NCI-H2107 treated with DMSO at 0.1 percent for 48 hours (cell line): ENCODE results near the gene PLXNB3.
A peak's percentile ranks its signal among the peaks of the same experiment; 100 is the strongest.
"Not testable (repeated sequence)": the region's sequence is repeated elsewhere in the genome, so short reads cannot be mapped to it uniquely, and the experiment has no call there.

Experiments used
- DNase-seq: peaks from one replicate; lab custom pipeline; 2025; ENCODE audit not compliant: unreplicated experiment; lab: John Stamatoyannopoulos, UW

Gene PLXNB3

DNA sequence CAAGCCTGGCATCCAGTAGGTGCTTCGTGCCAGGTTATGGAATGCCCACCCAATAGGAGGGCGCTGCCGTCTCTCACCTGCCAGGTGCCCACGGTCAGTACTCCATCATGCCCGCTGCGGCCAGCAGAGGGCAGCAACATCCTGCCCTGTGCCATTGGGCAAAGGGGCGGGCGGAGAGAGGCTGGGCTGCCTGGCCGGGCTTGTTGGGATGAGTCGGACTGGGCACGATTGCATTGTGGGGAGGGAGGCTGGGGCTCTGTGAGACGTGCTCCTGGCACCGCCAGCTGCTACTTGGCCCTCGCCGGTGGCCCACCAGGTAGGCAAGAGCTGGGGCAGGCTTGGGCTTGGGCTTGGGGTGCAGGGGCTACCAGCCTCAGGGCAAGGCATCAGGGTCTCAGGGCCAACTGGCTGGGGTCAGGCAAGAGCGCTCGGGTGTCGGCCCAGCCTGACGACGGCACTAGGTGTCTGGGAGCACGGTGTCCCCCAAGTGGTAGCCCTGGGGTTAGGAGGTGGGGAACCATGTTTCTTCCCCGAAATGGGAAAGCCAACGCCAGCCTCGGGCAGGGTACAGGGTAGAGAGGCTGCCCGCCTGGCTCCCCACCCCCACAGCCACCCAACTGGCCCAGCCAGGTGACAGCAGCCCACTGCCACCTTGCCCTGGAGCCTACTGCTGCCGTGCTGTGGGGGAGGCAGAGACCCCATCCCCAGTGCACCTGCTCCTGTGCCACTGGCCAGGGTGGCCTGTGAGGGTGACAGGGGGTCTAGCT lies at the start of gene PLXNB3:
TSS of gene PLXNB3 (plus strand) at position 261 of the 767 bp plus-strand sequence. CDS start 1,287 bp downstream, outside the sequence.
- peak; percentile 83 for DNase-seq

DNA sequence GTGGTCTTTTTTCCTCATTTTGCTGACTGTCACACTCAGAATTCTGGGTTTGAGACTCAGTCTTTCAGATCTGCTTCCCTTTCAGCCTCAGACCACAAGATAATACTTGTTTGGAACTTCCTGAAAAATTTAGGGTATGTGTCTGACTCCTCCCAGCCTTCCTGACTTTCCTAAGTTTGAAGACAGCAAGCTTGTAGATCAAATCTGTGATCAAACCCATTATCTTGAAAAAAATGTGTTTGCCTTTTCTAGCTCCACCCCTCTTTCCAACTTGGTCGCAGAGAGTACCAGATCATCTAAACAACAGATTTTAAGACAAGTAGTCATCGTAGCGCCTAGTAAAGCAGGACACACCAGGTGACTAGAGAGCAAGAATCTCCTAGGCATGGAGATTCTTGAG lies 49.8 kb upstream of the PLXNB3 start:
- DNase-seq, result no peak

DNA sequence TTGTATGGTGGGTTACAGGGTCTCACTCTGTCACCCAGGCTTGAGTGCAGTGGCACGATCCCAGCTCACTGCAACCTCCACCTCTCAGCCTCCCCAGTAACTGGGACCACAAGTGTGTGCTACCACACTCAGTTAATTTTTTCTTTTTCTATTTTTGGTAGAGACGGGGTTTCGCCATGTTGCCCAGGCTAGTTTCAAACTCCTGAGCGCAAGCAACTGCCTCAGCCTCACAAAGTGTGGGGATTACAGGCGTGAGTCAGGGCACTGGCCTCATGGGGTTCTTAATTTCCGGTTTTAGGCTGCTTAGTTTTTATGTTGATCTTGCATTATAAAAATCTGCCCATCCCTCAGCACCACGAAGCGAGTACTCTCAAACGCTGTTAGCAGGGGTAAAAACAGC lies 46.6 kb upstream of the PLXNB3 start:
- no peak for DNase-seq

DNA sequence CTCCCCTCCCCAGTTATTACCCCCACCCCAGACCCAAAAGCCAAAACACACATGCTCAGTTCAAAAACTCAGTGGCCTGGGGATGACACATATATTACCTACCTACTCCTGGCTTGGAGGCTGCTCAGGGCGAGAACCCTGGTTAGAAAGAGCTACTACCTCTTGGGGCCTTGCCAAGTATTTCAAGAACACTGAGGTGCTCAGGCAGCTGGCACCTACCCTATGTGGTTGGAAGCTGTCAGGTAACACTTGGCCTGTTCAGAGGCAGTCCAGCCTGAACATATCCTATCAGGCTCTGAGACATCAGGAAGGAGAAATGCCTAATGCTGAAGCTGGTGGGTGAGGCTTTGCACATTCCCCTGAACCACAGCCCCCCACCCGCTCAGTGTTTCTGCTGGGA lies 44.8 kb upstream of the PLXNB3 start:
- no peak for DNase-seq

DNA sequence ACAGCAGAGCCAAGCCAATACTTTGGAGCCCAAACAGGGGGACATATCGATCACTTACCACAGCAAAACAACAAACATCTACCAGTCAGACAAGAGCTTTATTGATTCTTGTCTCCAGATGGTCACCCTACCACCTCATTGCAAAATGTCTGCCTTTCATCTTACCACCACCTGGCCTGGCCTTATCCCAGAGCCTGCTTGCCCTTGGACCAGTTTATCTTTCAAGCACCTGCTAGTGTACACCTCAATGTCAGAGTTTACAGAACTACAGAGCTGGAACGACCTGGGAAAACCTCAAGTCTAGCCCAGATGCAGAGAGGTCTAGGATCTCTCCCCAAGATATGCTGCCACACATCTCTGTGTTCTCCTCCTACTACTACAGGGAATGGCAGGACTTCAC lies 44.3 kb upstream of the PLXNB3 start:
- no peak for DNase-seq

DNA sequence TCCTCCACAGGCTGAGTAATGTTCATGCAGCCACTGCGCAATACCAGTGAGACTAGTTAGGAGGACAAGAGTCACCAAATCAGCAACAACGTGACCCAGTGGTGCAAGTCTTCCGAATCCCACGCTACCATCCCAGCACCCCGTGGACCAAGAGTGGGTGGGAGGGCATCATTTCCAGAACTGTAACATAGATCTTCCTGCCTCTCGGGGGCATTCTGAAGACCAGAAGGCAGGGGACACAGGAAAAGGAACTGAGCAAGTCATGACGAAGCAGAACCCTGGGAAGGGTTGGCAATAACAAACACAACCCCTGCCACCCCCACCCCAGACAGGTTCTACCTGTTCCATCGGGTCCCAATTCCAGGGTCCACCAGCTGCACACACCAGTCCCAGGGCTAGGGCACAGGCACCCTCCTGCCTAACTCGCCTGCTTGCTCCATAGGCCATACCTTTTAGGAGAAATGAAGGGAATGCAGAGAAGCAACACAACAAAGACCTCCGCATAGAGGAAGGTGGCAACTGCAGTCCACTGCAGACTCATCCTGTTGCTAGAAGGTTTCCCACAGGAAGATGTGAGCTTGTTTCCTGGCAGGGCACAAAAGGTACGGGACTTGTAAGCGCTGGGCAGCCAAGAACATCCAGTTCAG lies 41.2 kb upstream of the PLXNB3 start:
- no peak for DNase-seq

DNA sequence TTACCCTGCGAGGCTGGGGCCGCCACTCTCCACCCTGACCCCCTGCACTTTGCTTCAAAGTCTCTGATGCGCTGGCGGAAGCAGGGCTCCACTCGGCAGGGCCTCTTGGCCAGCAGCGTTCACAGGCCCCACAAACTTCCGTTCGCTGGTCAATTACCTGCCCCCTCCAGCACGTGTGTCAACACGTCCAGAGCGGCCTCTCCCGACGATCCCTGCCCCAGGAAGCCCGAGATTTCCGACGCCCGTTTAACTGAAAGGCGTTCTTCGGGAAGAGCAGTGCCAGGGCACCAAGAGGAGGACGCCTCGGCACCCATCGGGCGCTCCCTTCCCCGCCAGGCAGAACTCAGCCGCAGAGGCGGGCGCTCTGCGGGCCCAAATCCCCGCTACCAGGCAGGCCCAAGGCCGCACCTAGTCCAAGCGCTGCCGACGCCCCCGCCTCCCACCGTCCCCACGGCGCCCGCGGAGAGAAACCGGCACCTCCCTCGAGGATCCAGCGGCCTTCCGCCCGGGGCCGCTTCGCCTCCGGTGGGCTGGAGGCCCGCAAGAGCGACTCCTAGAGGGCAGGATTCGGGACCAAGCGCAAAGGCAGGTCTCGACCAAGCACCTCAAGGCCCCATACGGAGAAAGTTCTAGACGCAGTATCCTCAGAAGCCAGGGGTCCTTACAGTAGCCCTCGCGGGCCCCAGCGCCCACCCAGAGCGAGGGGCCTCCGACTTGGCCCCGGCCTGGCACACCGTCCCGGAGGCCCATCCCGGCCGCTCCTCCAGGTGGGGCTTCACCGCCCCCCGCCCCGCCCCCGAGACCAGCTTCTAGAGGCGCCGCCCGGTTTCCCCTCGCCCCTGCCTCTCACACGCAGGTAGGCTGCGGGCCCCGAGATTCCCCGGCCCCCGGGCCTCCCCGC lies 40.4 kb upstream of the PLXNB3 start:
- DNase-seq, result no peak

DNA sequence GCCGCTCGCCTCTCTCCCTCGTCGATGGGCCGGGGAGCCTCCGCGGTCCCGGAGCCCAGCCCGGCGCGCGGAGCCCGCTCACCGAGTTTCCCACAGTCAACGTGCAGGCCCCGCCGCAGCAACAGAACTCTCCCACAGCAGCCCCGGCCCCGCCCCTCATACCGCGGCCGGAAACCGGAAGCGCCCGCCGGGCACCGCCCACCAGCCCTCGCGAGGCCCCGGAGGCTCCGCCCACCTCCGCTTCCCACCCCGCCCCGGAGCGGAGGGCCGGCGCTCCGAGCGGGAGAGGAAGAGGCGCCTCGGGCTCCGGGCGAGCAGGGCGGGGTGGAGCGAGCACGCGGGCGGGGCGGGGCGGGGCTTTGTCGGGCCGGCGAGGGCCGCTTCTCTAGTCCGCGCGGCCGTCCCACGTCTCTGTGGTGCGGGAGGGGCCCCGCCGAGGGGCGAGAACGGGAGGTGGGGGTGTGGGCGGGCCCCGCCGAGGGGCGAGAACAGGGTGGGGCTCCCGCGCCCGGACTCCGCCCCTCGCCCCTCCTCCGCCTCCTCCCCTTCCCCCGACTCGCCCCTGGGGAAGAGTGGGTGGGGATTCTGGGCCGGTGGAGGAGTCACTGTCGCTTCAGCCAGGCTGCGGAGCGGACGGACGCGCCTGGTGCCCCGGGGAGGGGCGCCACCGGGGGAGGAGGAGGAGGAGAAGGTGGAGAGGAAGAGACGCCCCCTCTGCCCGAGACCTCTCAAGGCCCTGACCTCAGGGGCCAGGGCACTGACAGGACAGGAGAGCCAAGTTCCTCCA lies 39.6 kb upstream of the PLXNB3 start, which contains the start of the genes ABCD1 and BCAP31:
TSS of gene ABCD1 (plus strand) at position 605 of the 787 bp plus-strand sequence. CDS start 411 bp downstream, outside the sequence.
TSS of gene BCAP31 (minus strand) at position 136 of the 787 bp plus-strand sequence. CDS start 1,143 bp downstream, outside the sequence.
- peak; percentile 89 for DNase-seq

DNA sequence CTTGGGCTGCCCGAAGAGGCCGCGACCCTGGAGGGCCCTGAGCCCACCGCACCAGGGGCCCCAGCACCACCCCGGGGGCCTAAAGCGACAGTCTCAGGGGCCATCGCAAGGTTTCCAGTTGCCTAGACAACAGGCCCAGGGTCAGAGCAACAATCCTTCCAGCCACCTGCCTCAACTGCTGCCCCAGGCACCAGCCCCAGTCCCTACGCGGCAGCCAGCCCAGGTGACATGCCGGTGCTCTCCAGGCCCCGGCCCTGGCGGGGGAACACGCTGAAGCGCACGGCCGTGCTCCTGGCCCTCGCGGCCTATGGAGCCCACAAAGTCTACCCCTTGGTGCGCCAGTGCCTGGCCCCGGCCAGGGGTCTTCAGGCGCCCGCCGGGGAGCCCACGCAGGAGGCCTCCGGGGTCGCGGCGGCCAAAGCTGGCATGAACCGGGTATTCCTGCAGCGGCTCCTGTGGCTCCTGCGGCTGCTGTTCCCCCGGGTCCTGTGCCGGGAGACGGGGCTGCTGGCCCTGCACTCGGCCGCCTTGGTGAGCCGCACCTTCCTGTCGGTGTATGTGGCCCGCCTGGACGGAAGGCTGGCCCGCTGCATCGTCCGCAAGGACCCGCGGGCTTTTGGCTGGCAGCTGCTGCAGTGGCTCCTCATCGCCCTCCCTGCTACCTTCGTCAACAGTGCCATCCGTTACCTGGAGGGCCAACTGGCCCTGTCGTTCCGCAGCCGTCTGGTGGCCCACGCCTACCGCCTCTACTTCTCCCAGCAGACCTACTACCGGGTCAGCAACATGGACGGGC lies 38.8 kb upstream of the PLXNB3 start:
- DNase-seq, result no peak

DNA sequence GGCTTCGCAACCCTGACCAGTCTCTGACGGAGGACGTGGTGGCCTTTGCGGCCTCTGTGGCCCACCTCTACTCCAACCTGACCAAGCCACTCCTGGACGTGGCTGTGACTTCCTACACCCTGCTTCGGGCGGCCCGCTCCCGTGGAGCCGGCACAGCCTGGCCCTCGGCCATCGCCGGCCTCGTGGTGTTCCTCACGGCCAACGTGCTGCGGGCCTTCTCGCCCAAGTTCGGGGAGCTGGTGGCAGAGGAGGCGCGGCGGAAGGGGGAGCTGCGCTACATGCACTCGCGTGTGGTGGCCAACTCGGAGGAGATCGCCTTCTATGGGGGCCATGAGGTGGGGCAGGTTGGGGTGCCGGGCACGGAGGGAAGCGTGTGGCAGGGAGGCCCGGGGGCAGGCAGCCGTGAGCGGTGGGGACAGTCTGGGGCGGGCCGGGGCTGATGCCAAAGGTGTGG lies 38.2 kb upstream of the PLXNB3 start:
- DNase-seq, result no peak

DNA sequence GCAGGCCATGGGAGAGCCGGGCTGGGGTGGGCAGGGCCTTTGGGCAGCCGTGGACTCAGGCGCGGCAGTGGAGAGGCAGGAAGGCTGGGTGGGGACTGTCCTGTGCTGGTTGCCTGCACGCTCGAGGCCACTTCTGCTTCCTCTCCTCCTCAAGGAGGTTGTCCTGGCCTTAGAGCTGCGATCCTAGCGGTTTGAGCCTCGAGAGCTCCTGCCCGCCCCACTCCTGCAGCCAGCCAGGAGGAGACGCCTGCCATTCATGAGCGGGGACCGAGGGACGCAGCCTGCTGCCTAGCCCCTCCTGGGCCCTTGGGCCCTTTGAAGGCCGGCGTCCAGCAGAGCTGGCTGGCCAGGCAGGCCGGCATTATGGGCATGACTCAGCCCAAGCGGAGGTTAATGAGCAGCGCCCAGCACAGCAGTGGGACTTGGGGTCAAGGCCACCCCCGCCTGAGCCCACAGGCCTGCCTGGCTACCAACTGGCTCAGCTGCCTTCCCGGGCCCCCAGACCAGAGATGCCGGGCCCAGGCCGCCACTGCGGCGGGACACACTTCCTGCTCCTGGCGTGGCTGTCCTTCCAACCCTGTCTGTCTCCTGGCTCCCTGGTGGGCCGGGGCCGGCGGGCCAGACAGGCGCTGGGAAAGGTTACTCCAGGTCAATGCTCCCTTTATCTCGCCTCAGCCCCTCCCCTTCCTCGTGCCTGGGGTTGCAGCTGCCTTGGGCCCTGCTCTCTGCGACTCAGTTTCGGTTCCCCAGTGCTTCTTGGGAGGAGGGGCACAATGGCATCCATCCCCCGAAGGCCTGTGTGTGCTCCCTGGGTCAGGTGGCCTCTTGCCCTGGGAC lies 37.5 kb upstream of the PLXNB3 start:
- DNase-seq, result peak; percentile 60

DNA sequence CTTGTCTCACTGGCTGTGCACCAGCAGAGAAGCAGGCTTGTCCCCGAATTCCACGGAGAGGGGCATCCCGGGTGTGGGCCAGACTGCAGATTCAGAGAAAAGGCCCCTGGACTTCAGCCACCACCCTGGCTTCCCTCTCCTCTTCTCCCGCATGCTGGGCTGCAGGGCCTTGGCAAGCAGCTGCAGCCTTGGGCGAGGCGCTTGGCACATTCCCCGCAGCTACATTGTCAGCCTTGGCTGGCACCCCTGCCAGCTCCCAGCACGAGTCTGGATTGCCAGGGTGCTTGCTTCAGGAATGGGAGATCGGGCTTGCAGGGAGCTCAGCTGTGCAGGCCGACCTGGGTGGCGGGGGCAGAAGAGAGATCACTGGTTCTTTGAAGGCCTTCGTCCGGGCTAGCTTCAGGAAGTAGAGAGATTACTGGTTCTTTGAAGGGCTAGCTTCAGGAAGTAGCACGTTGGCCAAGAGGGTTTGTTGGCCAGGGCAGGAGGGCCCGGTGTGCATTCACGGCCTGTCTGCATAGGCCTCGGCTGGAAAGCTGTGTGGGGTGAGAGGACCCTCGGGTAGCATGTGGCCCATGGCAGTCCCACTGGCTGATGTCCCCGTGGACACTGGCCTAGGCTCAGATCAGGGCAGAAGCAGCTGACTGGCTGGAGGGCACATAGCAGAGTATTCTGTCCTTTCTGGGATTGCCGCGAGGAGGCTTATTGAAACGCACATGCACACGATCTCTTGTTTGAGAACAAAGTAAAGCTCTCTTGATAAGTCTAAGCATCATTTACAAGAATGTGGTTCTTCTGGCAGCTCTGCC lies 36.7 kb upstream of the PLXNB3 start:
- peak; percentile 60 for DNase-seq

DNA sequence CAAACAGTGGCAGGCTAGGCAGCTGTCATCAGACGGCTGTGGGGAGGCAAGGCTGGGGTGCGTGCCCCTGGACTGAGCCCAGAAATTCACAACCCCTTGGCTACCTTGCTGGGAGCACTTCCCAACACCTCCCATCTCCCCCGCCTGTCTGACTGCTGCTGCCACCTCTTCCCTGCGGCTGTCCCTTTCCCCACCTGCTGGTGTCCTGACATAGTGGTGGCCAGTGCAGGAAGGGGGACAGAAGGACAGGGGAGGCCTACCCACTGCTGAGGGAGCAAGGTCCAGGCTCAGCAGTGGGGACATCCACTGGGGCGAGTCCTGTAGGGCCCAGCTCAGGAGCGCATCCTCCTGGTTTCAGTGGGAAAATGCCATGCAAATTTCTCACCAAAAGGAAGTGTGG lies 36.0 kb upstream of the PLXNB3 start:
- DNase-seq, result no peak

DNA sequence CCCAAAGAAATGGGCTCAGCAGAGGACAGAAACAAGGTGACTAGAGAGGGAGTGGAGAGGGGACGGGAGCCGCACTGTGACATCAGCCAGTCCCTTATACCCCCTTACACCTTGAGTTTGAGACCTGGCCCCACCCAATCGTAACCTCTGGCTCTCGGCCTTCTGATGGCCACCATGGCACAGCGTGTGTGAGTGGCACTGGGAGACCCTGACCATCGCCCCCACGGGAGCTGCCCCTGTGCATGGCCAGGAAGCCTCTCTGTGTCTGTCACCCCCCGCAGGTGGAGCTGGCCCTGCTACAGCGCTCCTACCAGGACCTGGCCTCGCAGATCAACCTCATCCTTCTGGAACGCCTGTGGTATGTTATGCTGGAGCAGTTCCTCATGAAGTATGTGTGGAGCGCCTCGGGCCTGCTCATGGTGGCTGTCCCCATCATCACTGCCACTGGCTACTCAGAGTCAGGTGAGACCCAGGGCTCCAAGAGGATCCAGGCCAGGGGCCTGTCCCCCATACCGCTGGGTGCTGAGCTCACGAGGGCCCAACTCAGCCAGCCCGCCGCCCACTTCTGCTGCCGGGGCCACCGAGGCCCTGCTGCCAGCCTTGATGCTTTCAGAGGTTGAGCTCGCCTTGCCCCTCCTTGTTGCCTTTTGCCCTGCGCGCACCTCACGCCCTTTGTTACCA lies 35.0 kb upstream of the PLXNB3 start:
- DNase-seq, result no peak

DNA sequence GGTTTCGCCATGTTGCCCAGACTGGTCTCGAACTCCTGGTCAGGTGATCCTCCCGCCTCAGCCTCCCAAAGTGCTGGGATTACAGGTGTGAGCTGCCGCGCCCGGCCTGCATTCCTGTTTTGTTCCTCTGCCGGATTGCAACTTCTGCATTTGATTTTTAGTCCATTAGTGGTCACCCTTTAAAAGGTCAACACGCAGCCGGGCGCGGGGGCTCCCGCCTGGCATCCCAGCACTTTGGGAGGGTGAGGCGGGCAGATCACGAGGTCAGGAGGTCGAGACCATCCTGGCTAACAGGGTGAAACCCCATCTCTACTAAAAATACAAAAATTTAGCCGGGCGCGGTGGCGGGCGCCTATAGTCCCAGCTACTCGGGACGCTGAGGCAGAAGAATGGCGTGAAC lies 33.9 kb upstream of the PLXNB3 start:
- not testable (repeated sequence) for DNase-seq

DNA sequence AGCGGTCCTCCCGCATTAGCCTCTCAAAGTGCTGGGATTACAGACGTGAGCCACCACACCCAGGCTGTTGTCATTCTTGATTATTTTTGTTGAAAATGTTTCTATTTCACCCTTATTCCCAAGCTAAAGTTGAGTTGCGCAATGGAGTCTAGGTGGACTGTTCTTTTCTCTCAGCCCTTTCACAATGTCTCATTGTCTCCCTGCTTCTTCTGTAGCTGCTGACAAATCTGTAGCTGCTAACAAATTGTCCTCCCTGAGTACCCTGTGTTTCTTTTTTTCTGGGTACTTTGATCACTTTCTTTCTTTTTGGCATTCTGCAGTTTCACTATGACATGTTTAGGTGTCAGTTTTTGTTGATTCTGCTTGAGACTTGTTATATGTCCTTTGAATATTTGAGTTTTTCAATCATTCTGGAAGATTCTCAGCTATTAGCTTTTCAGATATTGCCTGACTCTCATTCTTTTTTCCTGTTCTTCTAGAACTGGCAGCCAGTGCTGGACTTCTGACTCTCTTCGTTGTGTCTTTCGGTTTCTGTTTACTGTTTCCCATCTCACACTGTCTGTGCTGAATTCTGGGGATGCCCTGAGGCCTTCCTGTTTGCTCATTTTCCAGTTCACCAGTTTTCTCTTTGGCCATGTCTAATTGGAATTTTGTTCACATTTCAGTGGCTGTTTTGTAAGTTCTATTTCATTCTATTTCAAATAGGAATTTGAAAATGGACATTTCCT lies 32.8 kb upstream of the PLXNB3 start:
- no peak for DNase-seq

DNA sequence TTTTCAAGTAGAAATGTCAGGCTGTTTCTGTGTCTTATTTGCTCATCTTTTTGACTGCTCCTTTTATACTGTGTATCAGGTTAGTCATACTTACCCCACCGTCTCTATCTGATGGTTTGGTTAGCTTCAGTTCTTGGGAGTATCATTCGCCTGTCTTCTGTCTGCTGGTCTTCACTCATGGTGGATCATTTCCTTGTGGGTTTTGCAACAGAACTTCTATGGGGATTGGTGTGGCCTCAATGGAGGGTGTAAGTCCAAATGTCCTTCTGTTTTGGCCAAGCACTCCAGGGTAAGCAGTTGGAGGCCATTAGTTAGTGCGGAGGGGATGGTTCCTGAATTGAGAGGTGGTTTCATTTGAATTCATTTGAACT lies 32.2 kb upstream of the PLXNB3 start:
- DNase-seq, result no peak
